Limb (tissue), 2 donors: ENCODE results near the gene ICOSLG.
"Not testable (repeated sequence)": the region's sequence is repeated elsewhere in the genome, so short reads cannot be mapped to it uniquely, and the experiment has no call there.

ENCODE experiments used
- DNase-seq, 2 donors: peaks; one replicate each; pipeline ENCODE4 v3.0.0-alpha.2; 2016; ENCODE audit errors: extremely low spot score in 2 of 2

Gene ICOSLG

DNA sequence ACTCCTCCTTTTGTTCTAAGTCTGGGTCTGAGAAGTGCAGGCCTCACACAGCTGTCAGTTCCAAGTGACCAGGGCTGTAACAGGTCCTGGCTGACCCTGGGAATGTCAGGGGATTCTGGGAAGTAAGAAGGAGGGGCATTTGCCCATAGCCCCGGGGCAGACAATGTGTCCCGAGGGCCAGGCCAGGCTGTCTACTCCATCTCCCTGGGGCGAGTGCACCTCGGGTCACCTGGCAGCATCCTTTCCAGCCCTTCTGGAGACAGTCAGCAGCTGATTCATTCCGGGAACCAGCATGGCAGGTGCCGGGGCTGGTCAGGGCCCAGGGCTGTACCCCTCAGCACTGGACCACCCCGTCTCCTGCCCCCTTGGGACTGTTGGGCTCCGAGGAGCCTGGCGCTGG, 13.1 kb downstream of the ICOSLG start:
- DNase-seq: not testable (repeated sequence)

DNA sequence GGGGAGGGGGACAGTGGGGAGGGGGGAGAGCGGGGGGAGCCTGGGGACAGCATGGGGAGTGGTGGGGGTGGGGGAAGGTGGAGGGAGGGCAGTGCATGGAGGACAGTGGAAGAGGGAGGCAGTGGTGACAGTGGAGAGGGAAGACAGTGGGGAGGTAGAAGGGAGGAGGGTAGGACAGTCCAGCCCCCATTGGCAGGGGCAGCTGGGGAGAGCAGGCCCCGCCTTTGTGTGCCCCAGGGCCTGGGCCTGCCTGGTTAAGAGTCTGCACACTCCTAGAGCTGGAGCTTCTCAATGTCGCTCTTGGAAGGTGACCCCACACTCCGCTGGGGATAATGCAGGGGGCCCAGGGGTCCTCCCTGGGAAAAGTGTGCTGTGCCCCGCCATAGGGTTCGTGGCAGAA, 15.1 kb downstream of the ICOSLG start:
- DNase-seq: not testable (repeated sequence)

DNA sequence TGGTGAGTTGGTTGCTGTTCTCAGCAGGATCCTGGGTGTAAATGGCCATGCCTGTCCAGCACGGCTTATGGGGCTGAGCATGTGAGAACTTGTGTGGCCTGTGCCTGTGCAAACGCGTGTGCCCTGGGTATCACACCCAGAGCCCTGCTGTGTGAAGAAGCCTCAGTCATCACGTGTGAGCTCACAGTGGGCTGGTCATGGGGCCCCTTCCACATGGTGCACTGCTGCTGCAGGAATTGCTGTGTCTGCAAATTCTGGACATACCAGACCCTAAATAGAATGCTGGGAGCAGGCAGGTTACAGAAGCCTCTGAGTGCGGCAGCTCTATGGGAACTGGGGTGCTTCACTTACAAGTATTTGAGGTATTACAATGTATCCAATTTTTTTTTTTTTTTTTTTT, 17.4 kb downstream of the ICOSLG start:
- DNase-seq: not testable (repeated sequence)

DNA sequence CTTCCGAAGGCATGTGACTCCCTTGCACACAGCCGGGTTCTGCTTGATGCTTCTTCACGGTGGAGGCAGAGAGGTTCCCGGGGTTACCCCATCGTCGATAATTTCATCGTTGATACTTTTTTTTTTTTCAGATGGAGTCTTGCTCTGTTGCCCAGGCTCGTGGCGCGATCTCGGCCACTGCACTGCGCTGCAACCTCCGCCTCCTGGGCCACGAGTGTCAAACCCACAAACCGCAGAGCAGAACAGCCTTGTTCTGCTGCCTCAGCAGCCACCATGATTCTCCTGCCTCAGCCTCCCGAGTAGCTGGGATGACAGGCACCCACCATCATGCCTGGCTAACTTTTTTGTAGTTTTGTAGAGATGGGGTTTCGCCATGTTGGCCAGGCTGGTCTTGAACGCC, 20.1 kb downstream of the ICOSLG start:
- not testable (repeated sequence) for DNase-seq

DNA sequence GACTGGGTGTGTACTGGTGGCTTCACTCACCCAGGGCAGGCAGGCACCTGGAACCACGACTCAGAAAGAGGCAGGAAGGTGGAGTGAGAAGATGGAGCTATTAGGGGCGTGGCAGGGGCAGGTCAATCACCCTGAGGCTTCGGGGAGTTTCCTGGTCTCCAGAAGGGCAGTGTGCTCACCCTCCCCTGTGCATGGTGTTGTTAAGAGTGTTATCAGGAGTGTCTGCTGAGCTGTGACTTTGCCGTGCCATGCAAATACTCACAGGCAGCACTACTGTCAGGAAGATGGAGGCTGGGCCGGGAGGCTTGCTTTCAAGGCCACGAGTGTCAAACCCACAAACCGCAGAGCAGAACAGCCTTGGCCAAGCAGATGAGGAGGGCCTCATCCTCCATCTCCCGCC, 22.3 kb downstream of the ICOSLG start:
- DNase-seq: not testable (repeated sequence)

DNA sequence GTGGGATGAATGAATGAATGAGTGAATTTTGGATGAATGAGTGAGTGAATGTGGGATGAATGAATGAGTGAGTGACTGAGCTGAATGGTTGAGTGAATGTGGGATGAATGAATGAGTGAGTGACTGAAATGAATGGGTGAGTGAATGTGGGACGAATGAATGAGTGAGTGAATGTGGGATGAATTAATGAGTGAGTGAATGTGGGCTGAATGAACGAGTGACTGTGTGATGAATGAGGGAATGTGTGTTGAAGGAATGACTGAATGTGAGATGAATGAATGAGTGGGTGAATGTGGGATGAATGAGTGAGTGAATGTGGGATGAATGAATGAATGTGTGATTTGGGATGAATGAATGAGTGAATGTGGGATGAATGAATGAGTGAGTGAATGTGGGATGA, 28.8 kb downstream of the ICOSLG start:
- not testable (repeated sequence) for DNase-seq

DNA sequence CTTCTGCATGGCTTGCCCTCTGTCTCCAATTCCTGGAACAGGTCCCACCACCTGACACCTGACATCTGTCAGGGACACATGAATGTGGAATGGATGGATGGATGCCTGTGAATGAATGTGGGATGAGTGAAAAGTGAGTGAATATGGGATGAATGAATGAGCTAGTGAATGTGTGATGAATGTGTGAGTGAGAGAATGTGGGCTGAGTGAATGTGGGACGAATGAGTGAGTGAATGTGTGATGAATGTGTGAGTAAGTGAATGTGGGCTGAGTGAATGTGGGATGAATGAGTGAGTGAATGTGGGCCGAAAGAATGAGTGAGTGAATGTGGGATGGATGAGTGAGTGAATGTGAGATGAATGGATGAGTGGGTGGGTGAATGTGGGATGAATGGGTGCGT, 29.2 kb downstream of the ICOSLG start:
- DNase-seq: not testable (repeated sequence)

DNA sequence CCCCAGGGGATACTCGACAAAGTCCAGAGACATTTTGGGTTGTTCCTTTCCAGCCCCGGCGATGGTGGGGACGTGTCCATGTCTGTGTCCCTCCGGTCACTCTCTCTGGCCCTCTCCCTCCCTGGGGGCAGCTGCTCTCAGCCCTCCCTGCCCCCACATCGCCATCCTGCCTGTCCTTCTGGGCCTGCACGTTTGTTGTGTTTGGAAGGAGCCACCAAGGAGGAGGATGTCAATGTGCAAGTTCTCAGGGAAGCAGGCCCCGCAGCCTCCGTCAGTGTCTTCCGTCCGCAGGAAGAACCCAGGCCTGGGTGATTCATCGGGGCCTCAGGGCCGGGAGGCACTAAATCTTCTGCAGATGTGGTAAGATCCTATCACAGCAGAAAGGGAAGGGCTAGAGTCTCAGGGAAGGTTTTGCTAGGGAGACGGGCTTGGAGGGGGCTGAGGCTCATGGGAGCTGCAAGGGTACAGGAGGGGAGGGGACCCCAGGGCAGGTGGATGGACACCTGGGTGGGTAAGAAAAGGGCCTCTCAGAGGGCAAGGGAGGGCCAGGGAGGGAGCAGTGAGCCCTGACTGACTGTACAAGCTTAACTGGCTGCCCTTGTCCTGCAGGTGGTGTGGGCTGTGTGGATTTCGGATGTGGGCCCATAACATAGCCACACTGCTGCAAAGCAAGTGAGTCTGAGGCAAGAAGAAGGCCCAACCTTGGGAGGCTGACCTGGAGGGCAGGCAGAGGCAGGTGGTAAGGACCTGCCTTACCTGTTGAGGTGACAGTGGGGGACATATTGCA, 32.7 kb downstream of the ICOSLG start:
- not testable (repeated sequence) for DNase-seq

DNA sequence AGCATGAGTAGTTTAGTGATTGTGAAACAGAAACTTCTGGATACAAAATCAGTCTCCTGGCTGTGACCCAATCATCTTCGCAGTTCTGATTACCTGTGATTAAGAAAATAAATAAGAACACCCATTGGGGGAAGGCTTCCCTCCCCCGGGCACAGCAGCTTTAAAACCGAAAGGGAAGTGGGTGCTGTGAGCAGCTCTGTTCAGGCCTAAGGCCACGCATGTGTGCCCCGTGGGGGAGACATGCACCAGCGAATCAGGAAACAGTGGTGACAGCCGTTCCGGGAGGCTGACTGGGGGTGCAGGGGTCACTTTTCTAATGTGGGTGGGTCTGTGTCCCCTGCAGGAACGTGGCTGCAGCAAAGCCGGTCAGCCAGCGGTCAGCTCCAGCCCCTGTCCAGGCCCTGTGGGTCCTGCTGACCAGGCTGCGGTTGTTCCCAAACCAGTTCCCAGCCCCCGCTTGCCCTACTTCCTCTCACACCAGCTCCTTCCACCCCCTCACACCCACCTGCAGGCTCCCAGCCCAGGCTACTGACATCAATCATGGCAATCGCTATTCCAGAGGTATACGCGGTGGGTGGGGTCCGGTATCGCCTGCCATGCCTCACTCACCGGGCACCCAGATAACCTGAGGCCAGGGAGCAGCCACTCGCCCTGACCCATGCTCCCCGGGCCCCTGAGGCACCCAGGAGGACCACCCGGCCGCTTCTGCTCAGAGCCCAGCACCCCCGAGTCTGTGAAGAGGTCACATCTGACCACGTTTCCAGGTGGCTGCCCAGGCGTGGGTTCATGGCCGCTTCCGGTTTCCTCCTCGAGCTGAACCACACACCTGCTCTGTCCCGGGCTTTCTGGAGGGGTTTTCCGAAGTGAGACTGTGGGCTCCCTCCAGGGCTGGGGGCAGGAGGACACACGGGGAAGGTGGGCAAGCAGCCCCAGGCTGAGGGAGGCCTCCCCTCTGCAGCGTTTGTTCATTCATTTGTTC, 33.8 kb downstream of the ICOSLG start:
- DNase-seq: not testable (repeated sequence)

DNA sequence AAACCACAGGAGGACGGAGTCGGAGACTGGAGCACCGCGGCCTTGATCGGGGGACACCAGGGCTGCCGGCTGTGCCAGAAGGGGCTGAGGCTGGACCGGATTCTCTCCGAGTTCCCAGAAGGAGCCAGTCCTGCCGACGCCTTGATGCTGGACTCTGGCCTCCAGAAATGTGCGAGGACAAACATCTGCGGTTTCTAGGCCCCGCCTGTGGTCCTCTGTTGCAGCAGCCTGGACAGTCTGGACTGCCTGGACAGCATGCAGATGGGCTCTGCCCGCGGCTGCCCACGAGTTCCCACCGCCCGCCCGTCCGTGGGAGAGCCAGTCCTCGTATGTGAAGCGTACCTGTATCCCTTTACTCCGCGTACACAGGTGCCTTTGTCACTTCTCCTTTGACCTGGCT, 34.6 kb downstream of the ICOSLG start:
- DNase-seq: not testable (repeated sequence)

DNA sequence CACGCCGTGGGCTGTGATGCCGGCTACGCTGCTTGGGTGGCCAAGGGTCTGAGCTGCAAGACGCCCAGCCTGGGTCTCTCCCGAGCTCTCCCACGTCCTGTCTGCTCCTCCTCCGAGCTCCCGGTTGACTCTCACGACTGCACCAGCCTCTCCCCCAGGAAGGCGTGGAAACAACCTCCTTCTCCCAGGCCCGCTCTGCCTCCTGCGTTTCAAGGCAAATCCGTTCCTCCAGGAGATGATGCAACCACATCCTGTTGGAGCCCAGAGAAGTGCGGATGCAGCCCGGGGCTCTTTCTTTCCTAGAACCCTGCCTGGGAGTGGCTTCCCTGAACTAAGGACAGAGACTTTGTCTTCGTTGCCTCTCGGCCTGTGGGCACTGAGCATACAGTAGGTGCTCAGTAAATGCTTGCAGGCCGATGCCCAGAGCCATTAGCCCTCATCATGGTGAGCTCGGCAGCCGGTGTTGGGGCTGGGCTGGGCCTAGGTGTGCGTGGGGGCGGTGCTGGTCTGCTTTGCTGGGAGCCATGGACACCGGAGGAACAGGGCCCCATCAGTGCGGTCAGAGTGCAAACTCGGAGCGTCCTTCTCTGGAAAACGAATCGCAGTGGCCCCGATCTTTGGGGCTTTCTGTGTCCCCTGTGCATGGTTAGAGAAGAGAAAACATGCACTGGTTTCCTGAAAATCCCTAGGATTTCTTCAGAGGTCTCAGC, 38.0 kb downstream of the ICOSLG start:
- not testable (repeated sequence) for DNase-seq

DNA sequence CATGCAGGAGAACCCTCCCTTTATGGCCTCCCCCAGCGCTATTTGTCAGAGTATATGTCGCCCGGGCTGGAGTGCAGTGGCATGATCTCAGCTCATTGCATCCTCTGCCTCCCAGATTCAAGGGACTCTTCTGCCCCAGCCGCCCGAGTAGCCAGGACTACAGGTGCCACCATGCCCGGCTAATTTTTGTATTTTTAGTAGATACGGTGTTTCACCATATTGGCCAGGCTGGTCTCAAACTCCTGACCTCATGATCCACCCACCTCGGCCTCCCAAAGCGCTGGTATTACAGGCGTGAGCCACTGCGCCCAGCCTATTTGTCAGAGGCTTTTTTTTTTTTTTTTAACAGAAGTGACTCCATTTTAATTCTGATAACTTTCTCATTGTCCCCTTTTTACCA, 40.7 kb downstream of the ICOSLG start:
- DNase-seq: not testable (repeated sequence)

DNA sequence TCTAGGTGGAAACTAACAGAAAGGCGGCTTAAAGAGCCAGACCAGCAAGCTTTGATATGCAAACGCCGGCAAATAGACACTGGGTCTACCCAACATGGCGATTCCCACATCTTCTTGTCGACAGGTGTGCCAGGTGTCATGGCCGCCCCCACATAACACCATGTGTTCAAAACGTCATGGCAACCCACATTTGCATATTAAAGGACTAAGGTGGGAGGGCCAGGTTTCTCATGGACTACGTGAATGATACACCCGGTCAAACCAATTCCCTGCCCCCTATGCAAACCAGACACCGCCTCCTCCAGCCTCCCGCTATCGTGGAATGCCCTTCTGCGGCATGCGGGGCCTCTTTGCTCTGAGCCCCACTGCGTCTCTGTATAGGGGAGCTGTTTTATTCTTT, 41.3 kb downstream of the ICOSLG start:
- DNase-seq: no peak

DNA sequence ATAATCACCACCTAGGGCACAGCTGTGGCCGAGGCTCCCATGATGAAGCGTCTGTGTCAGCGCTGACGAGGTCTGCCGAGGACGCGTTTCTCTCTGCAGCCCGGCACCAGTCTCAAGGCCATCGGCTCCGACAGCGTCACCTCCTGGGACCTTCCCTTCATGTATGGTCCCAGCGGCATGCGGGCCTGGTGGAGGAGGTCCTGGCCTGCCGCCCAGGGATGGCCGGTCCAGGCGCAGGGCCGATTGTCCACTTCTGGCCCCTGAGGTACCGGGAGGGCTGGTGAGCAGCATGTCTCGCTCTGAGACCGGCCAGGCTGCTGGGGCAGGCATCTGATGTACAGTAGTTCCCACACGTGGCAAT, 43.6 kb downstream of the ICOSLG start:
- DNase-seq: not testable (repeated sequence)

DNA sequence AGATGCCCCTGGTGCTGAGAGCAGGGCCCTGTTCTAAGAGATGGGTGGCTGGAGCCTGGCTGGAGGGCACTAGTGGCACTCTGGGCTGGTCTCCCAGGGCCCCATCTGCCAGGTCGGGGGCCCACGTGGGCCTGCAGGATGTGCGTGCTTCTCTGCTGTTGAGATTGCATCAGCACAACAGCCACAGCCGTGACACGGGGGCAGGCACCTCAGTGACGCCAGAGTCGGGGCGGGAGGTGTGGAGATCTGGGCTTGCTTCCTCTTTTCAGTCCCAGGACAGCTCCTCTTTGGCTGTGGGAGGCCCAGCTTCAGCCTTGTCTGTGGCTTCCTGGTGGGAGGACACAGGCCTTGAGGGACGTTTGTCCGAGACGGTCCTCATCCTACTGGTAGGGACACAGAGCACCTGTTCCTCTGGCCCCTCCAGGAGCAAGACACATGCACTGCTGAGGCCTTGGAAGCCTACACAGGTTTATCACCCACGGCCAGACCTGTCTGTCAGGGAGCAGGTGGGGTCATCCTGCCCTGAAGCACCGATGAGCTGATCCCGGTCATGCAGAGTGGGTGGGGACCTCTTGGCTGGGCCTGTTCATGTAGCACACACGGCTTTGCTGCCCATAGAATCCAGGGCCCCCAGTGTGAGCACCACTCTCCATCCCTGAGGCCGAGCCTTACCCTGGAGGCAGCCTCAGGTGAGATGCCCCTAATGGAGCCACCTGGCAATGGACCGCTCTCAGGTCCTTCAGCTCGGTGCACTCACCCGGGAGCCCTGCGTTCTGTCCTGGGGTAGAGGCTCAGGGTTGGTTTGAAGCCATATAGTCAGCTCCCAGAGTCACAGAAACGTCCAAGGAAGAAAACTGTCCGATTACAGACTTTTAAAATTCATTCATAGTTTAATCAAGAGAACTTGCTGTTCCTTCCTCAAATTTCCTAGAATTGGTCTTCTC, 44.3 kb downstream of the ICOSLG start:
- DNase-seq: not testable (repeated sequence)

DNA sequence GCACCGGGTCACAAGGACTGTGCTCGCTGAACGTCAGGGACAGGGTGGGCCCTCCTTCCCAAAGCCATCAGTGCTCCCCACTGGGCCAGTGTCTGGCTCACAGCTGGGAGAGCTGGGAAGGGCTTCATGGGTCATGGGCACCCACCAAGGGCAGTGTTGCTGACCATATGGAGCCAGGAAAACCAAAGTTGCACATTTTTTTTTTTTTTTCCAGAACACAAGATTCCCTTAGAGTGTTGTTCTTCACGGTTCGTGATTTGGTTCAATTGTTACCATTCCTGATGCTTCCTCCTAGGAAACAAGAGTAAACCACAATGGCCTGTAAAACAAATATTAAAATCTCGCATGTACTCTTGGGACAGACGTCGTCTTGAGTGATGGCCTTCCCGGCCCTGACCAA, 45.9 kb downstream of the ICOSLG start:
- DNase-seq: not testable (repeated sequence)

DNA sequence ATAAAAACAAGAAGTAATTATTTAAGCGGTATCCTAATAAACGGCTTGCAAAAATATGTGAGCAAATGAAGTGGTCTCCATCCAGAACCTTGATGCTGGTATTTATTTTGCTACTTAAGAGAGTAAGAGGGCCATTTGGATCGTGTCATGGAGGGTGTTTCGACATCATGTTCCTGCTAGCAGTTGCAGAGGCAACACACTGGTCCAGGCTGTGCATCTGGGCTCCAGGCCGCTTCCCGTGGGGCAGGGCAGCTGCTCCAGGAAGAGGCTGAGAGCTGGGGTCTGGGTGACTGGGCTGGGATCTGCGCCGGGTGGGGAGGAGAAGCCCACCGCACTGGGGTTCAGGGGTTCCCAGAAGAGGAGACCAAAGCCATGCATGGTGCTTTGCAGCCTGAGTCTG, 46.3 kb downstream of the ICOSLG start:
- not testable (repeated sequence) for DNase-seq

DNA sequence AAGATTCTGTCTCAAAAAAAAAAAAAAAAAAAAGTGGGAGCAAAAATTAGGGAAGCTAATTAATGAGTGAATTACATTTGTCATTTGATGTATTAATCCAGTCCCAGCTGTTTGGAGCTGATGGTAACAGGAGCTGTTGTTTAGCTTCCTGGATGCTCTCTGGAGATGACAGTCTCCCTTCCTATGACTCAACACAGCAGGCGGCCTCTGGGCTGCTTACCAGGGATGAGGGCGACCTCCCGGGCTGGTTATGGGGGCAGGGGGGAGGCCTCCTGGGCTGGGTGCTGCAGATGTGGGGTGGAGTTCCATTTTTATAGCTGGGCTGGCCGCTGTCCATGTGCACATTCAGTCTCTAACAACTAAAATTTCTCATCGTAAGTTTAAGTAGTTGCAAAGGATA, 47.6 kb downstream of the ICOSLG start:
- not testable (repeated sequence) for DNase-seq

DNA sequence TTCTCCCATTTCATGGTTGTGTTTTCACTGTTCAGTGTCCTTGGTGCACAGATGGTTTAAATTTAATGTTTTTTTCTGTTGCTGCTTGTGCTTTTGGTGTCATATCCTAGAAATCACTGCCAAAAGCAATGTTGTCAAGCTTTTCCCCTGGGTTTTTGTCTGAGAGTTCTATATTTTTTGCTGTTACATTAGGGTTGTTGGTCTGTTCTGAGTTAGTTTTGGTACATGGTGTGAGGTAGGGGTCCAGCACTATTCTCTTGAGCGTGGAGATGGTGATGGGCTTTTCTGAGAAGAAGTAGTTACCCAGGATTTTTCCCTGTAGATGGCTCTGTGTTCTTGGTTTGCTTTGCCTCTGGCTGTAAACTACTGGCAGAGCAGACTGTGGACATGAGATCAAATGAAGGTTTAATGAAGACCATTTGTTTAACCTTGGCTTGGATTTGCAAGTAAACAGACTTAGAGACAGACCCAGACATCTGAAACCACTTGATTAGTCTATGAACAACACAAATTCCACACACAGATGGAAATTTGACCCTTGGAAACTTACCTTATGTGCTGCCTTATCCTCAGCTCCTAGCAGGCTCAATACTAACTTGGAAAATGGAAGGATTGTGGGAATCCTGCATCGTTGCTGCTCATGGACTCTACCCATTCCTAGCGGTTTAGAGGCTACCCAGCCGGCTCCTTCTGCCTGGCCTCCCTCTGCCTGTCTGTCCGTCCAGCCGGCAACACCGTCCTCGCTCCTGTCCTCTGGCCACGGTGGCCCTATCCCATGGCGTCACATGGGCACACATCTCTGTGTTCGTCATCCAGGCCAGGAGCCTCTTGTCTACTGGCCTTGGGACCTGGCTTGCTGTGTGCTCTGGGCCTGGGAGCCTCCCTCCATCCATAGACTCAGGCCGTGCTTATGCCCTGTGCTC, 50.1 kb downstream of the ICOSLG start:
- DNase-seq: not testable (repeated sequence)
